Lower leg skin (tissue), 3 donors: Measurements from ENCODE around the gene FGFRL1.

Experiments
- POLR2A ChIP-seq, 2 donors: fragments of 450-650 bp; IDR thresholded peaks; one replicate each; pipeline ENCODE4 v1.6.1; 2016 to 2017; ENCODE audit warnings: antibody characterized with exemption in 2 of 2, mild to moderate bottlenecking in 1 of 2, moderate library complexity in 1 of 2
- TF ChIP-seq, protein P1 (sequence below), 3 donors: fragments of 450-650 bp; IDR thresholded peaks; one replicate each; pipeline ENCODE4 v1.5.1; 2016; ENCODE audit warnings: antibody characterized with exemption in 3 of 3, mild to moderate bottlenecking in 3 of 3, moderate library complexity in 2 of 3

GRCh38 chr4:1023075-1023640 is 11.7 kb downstream of the FGFRL1 start:
- TF ChIP-seq, protein P1, sequence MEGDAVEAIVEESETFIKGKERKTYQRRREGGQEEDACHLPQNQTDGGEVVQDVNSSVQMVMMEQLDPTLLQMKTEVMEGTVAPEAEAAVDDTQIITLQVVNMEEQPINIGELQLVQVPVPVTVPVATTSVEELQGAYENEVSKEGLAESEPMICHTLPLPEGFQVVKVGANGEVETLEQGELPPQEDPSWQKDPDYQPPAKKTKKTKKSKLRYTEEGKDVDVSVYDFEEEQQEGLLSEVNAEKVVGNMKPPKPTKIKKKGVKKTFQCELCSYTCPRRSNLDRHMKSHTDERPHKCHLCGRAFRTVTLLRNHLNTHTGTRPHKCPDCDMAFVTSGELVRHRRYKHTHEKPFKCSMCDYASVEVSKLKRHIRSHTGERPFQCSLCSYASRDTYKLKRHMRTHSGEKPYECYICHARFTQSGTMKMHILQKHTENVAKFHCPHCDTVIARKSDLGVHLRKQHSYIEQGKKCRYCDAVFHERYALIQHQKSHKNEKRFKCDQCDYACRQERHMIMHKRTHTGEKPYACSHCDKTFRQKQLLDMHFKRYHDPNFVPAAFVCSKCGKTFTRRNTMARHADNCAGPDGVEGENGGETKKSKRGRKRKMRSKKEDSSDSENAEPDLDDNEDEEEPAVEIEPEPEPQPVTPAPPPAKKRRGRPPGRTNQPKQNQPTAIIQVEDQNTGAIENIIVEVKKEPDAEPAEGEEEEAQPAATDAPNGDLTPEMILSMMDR (IDR thresholded peaks at IDR 0.05) = no peak
- TF ChIP-seq POLR2A (IDR thresholded peaks at IDR 0.05) = no peak
